GM12891 (cell line): ENCODE results near the gene DCLK1.

Experiments
- DNase-seq: peaks from one replicate; pipeline ENCODE4 v3.0.0; 2011; ENCODE audit warnings: low spot score; ENCODE audit not compliant: insufficient read length
- FAIRE-seq: peaks from 2 replicates; lab custom pipeline; 2011; peaks lifted over from hg19 to GRCh38; lab: Jason Lieb, UNC
- PAX5 ChIP-seq: IDR thresholded peaks from 2 replicates; pipeline ENCODE4 v1.6.1; 2011; ENCODE audit warnings: low read length, moderate library complexity, mild to moderate bottlenecking; ENCODE audit not compliant: insufficient read depth, severe bottlenecking
- POLR2A ChIP-seq: IDR thresholded peaks from 2 replicates; pipeline ENCODE4 v1.6.1; 2011; ENCODE audit warnings: low read depth, low read length, control low read depth
- POLR2AphosphoS5 ChIP-seq: IDR thresholded peaks from 2 replicates; pipeline ENCODE4 v1.6.1; 2011; ENCODE audit warnings: low read depth, low read length, control low read depth
- POU2F2 ChIP-seq: IDR thresholded peaks from 2 replicates; pipeline ENCODE4 v1.6.1; 2011; ENCODE audit warnings: low read depth, mild to moderate bottlenecking, control low read depth, low read length, moderate library complexity
- SPI1 ChIP-seq: IDR thresholded peaks from 2 replicates; pipeline ENCODE4 v1.6.1; 2011; ENCODE audit warnings: low read depth, low read length, control low read depth
- TAF1 ChIP-seq: IDR thresholded peaks from 2 replicates; pipeline ENCODE4 v1.6.1; 2011; ENCODE audit warnings: low read depth, low read length, control low read depth

Gene DCLK1

GRCh38 chr13:35768073-35768472 is 363.1 kb downstream of the DCLK1 start:
- TF ChIP-seq POU2F2 (no peak), TAF1 (no peak), POLR2A (no peak), SPI1 (no peak), POLR2AphosphoS5 (no peak), PAX5 (no peak)
- FAIRE-seq (no peak), DNase-seq (no peak)

- TF ChIP-seq SPI1 (no peak), TAF1 (no peak), POLR2A (no peak), POU2F2 (no peak)
- DNase-seq, result no peak
- FAIRE-seq, result no peak
Measured at GRCh38 chr13:35767256-35767976, 363.8 kb downstream of the DCLK1 start.

GRCh38 chr13:35766663-35767062 is 364.5 kb downstream of the DCLK1 start:
- TF ChIP-seq POU2F2 (no peak), POLR2AphosphoS5 (no peak), SPI1 (no peak), TAF1 (no peak), POLR2A (no peak), PAX5 (no peak)
- DNase-seq, result no peak
- FAIRE-seq, result no peak

- TF ChIP-seq POLR2A (no peak), TAF1 (no peak), POLR2AphosphoS5 (no peak), PAX5 (no peak), SPI1 (no peak), POU2F2 (no peak)
- no peak for DNase-seq
- no peak for FAIRE-seq
Measured at GRCh38 chr13:35765941-35766340, 365.2 kb downstream of the DCLK1 start.

GRCh38 chr13:35765366-35765765 is 365.8 kb downstream of the DCLK1 start:
- FAIRE-seq, result no peak
- DNase-seq, result no peak
- TF ChIP-seq POU2F2 (no peak), PAX5 (no peak), TAF1 (no peak), POLR2A (no peak), POLR2AphosphoS5 (no peak), SPI1 (no peak)

- FAIRE-seq (no peak), DNase-seq (no peak)
- TF ChIP-seq PAX5 (no peak), POU2F2 (no peak), POLR2AphosphoS5 (no peak), TAF1 (no peak), POLR2A (no peak), SPI1 (no peak)
Measured at GRCh38 chr13:35764326-35765015, 366.7 kb downstream of the DCLK1 start.

GRCh38 chr13:35763782-35764123 is 367.4 kb downstream of the DCLK1 start:
- DNase-seq (no peak), FAIRE-seq (no peak)
- no peak for TF ChIP-seq PAX5
- TF ChIP-seq POU2F2, result no peak
- no peak for TF ChIP-seq SPI1
- TF ChIP-seq TAF1, result no peak
- TF ChIP-seq POLR2AphosphoS5, result no peak
- no peak for TF ChIP-seq POLR2A

- no peak for DNase-seq
- TF ChIP-seq PAX5, result no peak
- no peak for TF ChIP-seq POLR2AphosphoS5
- TF ChIP-seq POU2F2, result no peak
- TF ChIP-seq TAF1, result no peak
- TF ChIP-seq POLR2A, result no peak
- no peak for TF ChIP-seq SPI1
- FAIRE-seq, result no peak
Measured at GRCh38 chr13:35763060-35763781, 368.0 kb downstream of the DCLK1 start.
